C4-2B (cell line): Measurements from ENCODE around the gene RIMS1.

Source experiments
- CTCF ChIP-seq: fragments of 450-650 bp; conservative IDR thresholded peaks from 2 replicates; pipeline ENCODE4 v1.5.1; 2017; ENCODE audit warnings: mild to moderate bottlenecking
- ZFX ChIP-seq: fragments of 450-650 bp; IDR thresholded peaks from 2 replicates; pipeline ENCODE4 v1.6.1; 2017

GRCh38 chr6:72218125-72218524 is 331.8 kb downstream of the RIMS1 start:
- peak; percentile 52 for TF ChIP-seq CTCF
- no peak for TF ChIP-seq ZFX
